ENCODE measurements around the gene PUM2.

Gene PUM2

DNA sequence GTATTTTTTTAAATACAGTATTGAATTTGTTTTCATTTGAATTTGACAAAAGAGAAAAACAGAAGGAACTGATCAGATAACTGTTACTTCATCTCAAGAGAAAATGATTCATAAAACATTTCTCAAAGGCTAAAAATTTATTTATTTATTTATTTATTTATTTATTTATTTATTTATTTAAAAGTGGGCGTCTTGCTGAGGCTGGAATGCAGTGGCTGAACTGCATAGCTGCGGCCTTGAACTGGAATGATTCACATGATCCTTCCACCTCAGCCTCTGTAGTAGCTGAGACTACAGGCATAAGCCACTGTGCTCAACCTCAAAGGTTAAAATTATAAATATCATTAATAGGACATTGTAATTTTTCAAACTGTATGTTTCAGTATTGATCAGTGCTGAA is 4.5 kb upstream of the PUM2 start:
- Histone ChIP-seq H3K9me2 (replicated peaks; ENCODE audit: insufficient read depth, low read length) (no peaks in the 10 kb centered on the region), H3K4me2 (ENCODE audit: low read depth, low read length, poor library complexity, severe bottlenecking) (no peak overlapping the region), H2AFZ (ENCODE audit: low read depth, low read length, severe bottlenecking) (no peak overlapping the region), H3F3A (ENCODE audit: insufficient read depth) (peaks cover 9% of the 10 kb centered on the region; the same call in 1 of the 2 replicates), H3K9ac (ENCODE audit: low read length) (no peak overlapping the region), H3K27ac (ENCODE audit: low read depth, low read length) (no peak overlapping the region), H3K79me2 (ENCODE audit: insufficient read depth, low read length) (peaks cover 3% of the 10 kb centered on the region), H4K20me1 (ENCODE audit: low read depth, low read length) (no peaks in the 10 kb centered on the region), H3K36me3 (ENCODE audit: low read length) (no peaks in the 10 kb centered on the region), H3K4me3 (ENCODE audit: insufficient read depth, low read length, poor library complexity, severe bottlenecking) (no peak overlapping the region), H3K27me3 (ENCODE audit: low read length) (no peaks in the 10 kb centered on the region), H3K9me3 (ENCODE audit: insufficient read depth, low read length) (no peaks in the 10 kb centered on the region)
- TF ChIP-seq, protein P1, sequence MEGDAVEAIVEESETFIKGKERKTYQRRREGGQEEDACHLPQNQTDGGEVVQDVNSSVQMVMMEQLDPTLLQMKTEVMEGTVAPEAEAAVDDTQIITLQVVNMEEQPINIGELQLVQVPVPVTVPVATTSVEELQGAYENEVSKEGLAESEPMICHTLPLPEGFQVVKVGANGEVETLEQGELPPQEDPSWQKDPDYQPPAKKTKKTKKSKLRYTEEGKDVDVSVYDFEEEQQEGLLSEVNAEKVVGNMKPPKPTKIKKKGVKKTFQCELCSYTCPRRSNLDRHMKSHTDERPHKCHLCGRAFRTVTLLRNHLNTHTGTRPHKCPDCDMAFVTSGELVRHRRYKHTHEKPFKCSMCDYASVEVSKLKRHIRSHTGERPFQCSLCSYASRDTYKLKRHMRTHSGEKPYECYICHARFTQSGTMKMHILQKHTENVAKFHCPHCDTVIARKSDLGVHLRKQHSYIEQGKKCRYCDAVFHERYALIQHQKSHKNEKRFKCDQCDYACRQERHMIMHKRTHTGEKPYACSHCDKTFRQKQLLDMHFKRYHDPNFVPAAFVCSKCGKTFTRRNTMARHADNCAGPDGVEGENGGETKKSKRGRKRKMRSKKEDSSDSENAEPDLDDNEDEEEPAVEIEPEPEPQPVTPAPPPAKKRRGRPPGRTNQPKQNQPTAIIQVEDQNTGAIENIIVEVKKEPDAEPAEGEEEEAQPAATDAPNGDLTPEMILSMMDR (IDR thresholded peaks at IDR 0.05; ENCODE audit: insufficient read depth, low read length, poor library complexity, severe bottlenecking) = no peak
- TF ChIP-seq EZH2phosphoT487 (conservative IDR thresholded peaks at IDR 0.05; ENCODE audit: low read length) = no peak

DNA sequence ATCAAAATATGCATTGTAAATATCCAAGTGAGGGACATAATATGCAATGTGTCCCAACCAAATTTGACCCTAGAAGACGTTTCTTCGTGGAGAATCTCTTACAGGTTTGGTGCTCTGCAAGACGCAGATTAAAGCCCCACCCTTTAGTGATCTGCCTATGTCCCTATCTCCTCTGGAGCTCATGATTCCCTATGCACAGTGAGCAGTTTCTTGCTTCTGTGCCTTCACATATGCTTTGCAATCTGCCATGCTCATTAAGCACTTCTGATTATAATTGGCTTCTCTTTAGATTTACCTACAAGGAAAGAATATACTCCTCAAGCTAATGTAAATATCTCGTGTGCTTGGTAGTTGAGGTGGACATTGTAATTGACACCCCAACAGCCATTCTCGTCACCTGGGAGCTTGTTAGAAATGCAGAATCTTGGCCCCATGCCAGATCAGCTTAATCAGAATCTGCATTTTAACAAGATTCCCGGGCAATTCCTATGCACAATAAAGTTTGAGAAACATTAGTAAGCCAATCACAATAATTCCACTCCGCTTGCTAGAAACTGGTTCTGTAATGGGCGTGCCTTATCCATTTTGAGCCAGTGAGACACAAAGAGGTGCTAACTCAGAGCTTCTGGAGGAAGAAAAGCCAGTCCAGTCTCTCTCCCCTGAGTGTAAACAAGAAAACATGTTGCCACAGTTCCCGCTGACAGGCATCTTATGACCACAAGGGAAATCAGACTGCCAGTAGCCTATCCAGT is 2.8 kb upstream of the PUM2 start:
- Histone ChIP-seq H3K9me3 (ENCODE audit: insufficient read depth, low read length) (no peaks in the 10 kb centered on the region), H3K4me2 (ENCODE audit: low read depth, low read length, poor library complexity, severe bottlenecking) (no peak overlapping the region), H3K27ac (ENCODE audit: low read depth, low read length) (no peak overlapping the region), H3K36me3 (ENCODE audit: low read length) (peaks cover under 1% of the 10 kb centered on the region; the same call in 1 of the 2 replicates), H4K20me1 (ENCODE audit: low read depth, low read length) (peaks cover 9% of the 10 kb centered on the region), H3F3A (ENCODE audit: insufficient read depth) (peaks cover 15% of the 10 kb centered on the region; the same call in 1 of the 2 replicates), H3K4me3 (ENCODE audit: insufficient read depth, low read length, poor library complexity, severe bottlenecking) (no peak overlapping the region), H3K27me3 (ENCODE audit: low read length) (no peaks in the 10 kb centered on the region), H3K9me2 (replicated peaks; ENCODE audit: insufficient read depth, low read length) (no peaks in the 10 kb centered on the region), H2AFZ (ENCODE audit: low read depth, low read length, severe bottlenecking) (no peak overlapping the region), H3K9ac (ENCODE audit: low read length) (no peak overlapping the region), H3K79me2 (ENCODE audit: insufficient read depth, low read length) (peaks cover 20% of the 10 kb centered on the region)
- TF ChIP-seq, protein P1 (IDR thresholded peaks at IDR 0.05; ENCODE audit: insufficient read depth, low read length, poor library complexity, severe bottlenecking) = no peak
- TF ChIP-seq EZH2phosphoT487 (conservative IDR thresholded peaks at IDR 0.05; ENCODE audit: low read length) = no peak

DNA sequence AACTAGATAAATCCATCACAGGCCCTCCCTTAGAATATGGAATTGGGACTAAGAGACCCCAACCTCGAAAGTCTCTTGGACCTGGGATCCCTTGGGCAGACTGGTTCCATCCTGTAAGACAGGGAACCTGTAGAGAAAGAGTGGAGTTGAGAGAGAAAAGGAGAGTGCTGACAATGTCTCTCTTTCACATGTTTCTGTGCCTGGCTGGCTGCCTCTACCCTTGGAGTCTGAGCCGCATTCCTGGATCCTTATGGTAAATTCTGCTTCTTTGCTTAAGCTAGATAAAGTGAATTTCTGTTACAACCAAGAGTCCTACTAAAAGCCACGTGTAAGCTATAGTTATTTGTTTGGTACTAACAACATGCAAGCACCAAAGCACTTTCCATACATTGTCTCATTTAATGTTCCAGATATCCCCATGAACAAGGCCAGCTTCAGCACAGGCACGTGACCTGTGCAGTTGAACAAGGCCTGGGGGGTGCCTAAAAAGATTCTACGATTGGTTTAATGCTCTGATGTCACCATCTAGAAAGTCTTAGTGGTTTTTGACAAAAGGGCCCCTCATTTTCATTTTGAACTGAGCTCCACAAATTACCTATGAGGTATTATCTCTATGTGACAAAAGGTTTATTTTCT is 2.1 kb upstream of the PUM2 start:
- Histone ChIP-seq H3F3A (ENCODE audit: insufficient read depth) (peaks cover 15% of the 10 kb centered on the region; the same call in 1 of the 2 replicates), H3K4me2 (ENCODE audit: low read depth, low read length, poor library complexity, severe bottlenecking) (no peak overlapping the region), H3K4me3 (ENCODE audit: insufficient read depth, low read length, poor library complexity, severe bottlenecking) (no peak overlapping the region), H3K27ac (ENCODE audit: low read depth, low read length) (no peak overlapping the region), H3K27me3 (ENCODE audit: low read length) (no peaks in the 10 kb centered on the region), H3K9ac (ENCODE audit: low read length) (no peak overlapping the region), H4K20me1 (ENCODE audit: low read depth, low read length) (peaks cover 15% of the 10 kb centered on the region), H3K36me3 (ENCODE audit: low read length) (peaks cover 3% of the 10 kb centered on the region; the same call in 1 of the 2 replicates), H3K79me2 (ENCODE audit: insufficient read depth, low read length) (peaks cover 27% of the 10 kb centered on the region), H2AFZ (ENCODE audit: low read depth, low read length, severe bottlenecking) (peak overlapping the region; percentile 78), H3K9me3 (ENCODE audit: insufficient read depth, low read length) (no peaks in the 10 kb centered on the region), H3K9me2 (replicated peaks; ENCODE audit: insufficient read depth, low read length) (no peaks in the 10 kb centered on the region)
- no peak for TF ChIP-seq EZH2phosphoT487 (conservative IDR thresholded peaks at IDR 0.05; ENCODE audit: low read length)
- TF ChIP-seq, protein P1 (IDR thresholded peaks at IDR 0.05; ENCODE audit: insufficient read depth, low read length, poor library complexity, severe bottlenecking) = no peak
